A204.1 (cell line): ENCODE measurements around the gene DRICH1.
"Not testable (repeated sequence)": the region's sequence is repeated elsewhere in the genome, so short reads cannot be mapped to it uniquely, and the experiment has no call there.

Experiments used
- FAIRE-seq: peaks from 2 replicates; lab custom pipeline; 2012; peaks lifted over from hg19 to GRCh38; lab: Jason Lieb, UNC

The DRICH1 gene

DNA sequence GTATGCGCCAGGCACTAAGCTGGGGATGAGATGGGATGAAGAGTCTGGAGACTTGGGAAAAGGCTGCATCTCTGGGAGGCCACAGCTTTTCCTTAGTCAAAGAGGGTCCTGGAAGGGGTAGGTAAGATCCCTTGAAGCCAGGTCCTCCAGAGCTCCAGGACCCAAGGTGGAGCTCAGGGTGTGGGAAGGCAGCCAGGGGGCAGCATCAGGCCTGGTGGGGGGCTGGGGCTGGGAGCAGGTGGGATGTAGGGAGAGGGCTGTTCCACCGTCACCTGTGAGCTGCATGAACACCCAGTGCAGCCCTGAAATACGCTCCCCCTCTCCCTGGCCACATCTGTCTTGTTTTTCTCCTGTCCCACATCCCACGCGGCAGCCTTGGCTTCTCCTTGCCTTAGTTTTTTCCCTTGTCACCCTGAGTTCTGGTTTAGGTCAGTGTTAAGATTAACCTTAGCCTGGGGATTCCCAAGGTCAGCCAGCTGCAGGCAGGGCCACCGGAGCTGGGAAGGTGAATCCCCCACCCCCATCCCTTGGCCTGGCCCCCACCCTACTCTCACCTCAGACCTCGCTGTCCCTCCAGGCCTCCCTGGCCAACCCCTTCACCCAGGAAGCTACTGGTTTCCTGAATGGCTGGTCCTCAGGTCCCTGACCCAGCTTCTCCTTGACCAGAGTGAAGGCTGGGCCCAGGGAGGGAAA is 34.4 kb downstream of the DRICH1 start:
- FAIRE-seq = not testable (repeated sequence)

DNA sequence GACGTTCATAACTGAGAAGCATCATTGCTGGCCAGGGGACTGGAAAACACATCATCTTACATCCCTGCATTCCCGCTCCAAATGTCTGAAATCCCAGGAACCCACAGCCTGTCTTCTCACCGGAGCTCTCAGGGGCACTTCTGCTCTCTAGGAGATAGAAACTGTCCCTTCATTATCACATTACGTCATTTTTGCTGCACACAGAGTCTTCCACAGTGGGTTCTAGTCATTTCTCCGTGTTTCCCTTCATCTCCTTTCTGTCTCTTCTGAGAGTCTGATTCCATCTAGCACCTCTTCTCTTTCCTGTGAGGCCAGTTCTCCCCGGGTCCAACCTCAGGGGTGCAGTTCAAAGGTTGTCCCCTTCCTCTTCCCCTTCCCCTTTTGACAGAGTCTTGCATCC is 36.2 kb downstream of the DRICH1 start:
- FAIRE-seq = not testable (repeated sequence)

DNA sequence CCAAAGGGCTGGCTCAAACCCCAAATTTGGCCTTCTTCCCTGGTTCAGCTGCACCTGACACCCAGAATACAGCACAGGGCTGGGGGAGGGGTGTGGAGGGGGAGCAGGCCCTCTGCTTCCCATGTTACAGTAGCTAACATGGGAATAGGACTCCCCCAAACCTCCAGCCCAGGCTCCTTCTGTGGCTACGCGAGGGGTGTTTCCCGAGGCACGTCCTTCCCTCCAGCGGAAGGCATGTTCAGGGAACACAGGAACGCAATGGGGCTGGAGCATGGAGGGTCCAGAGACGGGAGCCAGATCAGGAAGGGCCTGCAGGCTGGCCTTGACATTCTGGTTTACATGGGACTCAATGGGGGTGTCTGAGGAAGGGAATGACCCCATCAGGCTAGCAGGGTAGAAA is 40.3 kb downstream of the DRICH1 start:
- no peak for FAIRE-seq

DNA sequence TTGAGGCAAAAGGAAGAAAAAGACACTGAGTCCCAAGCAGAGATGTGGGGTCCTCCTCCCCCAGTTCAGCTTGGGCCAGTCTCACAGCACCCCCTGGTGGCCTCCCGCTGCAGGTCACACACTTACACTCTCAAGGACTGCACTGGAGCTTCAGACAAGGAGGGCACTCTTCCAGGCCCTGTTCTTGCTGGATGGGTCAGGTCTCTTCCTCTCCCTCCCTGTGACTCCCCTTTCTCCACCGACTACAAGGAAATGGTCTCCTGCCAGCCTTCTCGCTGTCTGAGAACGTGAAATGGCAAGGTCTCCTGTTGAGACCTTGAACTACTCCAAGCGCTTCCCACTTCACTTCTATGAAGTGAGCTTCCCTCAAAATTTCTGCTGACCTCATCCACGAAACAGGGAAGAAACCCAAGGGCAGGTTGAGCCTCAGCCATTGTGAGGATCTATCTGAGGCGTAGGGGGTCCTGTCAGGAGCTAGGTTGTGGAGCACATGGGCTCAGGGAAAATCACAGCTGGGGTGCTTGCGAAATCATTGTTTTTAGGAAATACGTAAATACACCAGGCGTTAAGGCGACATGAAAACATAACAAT is 40.8 kb downstream of the DRICH1 start:
- no peak for FAIRE-seq

DNA sequence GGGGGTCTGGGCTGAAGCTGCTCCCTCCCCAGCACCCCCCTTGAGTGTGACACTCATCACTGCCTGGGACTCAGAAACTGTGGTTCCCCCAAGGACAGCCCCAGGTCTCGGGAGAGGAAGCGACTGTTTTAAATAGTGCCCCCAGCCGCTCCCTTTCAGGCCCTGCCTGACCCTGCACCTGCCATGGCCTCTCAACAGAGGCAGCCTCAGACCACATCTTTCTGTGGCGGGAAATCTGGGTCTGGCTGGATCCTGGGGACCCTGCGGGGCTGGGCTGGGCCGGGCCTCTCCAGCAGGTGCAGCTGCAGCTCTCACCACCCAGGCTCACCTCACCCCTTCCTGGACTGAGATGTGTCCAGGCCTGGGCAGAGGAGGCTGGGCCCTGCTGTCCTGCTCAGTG is 48.3 kb downstream of the DRICH1 start:
- no peak for FAIRE-seq

DNA sequence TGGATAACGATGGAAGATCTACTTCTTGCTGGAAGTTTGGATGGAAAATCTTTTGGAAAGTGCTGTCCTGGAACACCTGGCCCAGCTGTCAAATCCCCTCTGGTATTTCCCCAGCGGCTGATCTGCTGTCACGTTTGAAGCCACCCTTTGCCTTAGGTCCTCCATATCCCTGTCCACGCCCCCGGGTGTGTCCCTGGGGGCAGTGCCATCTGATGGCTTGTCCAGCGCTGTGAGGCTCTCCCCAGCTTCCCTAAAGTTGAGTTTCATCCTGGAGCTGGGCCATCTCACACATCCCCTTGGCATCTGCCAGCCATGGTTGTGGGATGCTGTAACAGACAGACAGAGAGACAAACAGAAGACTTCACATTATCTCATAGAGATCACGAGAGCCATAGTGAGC is 49.0 kb downstream of the DRICH1 start:
- FAIRE-seq = no peak

DNA sequence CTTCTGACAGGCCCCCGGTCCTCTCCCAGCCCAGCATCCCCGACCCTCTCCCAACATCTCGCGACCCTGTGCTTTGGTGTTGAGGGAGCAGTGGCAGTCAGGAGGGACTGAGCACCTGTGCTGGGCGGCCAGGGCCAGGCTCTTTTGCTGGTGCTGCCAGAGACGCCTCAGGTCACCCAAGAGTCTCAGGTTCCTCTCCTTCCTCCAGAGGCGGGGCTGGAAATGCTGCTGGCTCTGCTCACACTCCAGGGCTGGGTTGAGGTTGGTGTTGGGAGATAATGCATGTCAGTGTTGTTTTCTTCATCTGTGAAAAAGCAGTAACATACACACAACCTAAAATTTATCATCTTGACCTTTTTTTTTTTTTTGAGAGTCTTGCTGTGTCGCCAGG is 50.9 kb downstream of the DRICH1 start:
- FAIRE-seq = no peak

DNA sequence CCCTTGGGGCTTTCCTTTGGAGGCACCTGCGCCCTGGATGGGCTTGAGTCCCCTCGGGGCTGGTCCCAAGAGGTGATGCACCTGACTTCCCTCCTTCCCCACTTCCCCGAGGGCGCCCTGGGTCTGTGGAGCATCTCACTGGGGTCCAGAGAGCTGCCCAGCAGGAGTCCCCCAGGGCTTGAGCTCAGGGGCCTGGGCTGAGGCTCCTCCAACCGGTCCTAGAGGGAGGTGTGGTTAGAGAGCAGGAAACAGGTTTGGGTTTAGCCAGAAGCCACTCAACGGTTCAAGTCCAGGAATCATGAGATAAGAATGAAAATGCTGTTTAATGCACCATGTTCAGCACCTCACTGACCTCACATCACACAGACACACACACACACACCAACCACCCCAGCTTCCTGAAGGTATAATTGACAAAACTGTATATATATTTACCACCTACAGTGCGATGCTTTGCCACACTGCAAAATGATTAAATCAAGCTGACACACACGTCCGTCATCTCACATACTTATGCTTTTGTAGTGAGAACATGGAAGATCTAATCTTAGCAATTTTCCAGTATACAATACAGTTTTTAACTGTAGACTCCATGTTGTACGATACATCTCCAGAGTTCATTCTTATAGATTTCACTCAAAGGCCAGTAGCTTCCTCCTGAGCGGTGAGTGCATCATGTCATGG is 51.4 kb downstream of the DRICH1 start:
- no peak for FAIRE-seq

DNA sequence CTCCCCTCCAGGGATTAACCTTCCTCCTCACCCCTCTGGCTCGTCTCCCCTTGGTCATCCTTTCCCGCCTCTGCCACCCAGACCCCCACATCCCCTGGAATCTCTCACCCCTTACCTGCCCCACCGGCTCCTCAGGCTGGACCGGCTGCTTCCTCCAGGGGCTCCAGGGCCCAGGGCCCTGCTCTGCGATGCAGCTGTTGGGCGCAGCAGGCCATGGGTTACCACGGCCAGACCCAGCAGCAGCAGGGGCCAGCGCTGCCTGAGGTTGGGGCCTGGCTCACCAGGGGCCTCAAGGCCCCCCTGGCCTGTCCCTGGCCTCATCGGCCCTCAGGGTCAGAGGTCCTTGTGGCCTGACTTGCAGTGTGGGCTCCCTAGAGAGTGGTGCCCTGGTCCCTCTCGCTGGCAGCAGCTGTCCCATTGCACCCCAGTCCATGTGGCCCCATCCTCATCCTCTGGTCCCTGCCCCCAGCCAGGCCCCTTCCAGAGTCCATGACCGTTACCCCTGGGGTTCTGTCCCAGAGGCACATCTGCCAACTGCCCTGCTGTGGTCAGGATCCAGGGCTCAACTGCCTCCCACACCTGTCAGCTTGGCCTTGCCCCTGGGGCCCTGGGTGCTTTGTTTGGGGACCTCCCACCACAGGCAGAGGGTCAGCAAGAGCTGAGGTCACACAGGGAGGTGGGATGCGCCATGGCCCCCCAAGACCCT is 52.1 kb downstream of the DRICH1 start, which contains the start of gene IGLL1:
Gene IGLL1 (minus strand): TSS at position 421 of the 706 bp plus-strand sequence. CDS start 100 bp downstream, at position 321.
- FAIRE-seq = no peak

DNA sequence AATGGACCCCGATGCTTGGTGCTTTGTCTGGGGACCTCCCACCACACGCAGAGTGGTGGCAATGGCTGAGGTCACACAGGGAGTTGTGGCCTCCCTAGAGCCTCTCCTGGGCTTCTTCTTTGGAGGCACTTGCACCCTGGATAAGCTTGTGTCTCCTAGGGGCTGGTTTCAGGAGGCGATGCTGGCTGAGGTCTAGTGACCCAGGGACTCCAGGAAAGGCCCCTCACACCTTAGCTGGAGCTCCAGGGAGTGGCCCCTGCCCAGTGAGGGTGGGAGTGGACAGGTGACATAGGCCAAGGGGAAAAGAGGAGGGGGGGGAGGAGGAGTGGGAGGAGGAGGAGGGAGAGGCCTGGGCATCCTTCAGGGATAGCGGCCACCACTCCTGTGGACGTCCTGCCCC is 52.8 kb downstream of the DRICH1 start:
- FAIRE-seq = no peak

DNA sequence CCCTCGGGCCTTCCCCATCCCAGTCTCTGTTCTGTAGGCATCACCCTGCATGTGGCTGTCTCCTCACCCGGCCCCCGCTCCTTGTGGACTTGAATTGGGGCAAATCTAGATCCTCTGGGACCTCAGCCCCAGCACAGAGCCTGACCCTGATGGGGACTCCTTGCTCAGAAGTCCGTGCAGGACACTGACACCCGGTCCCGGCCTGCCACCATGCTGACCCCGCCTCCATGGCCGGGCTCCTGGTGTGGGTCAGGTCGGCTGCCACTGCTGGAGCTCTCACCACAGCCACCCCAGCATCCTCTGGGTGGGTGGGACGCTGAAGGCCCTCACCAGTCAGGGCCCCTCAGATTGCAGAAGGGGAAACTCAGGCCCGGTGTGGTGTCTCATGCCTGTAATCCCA is 53.8 kb downstream of the DRICH1 start:
- FAIRE-seq = no peak

DNA sequence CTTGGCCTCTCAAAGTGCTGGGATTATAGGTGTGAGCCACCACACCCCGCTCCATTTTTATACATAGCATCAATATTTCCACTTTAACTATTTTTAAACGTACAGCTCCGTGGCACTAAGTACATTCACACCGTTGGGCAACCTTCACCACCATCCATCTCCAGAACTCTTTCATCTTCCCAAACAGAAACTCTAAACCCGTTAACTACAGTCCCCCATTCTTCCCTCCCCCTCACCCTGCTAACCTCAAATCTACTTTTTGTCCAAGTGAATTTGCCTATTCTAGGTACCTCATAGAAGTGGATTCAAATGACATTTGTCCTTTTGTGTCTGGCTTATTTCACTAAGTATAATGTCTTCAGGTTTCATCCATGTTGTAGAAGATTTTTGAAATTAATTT is 55.4 kb downstream of the DRICH1 start:
- no peak for FAIRE-seq

DNA sequence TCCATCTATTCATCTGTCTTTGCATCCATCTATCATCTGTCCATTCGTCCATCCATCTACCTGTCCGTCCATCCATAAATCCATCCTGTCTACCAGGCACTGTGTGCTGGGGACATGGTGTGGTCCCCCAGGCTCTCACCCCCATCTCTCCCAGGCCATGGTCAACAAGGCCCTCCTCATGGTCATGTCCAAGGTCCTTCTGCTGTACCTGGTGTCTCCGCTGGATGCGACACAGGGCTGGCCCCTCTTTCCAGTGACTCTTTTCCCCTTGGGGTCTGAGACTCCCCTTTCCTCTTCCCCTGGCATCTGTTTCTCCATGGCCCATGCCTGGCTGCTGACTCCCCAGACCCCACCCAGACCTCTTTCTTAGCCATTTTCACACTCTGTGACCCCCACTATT is 56.5 kb downstream of the DRICH1 start:
- no peak for FAIRE-seq

DNA sequence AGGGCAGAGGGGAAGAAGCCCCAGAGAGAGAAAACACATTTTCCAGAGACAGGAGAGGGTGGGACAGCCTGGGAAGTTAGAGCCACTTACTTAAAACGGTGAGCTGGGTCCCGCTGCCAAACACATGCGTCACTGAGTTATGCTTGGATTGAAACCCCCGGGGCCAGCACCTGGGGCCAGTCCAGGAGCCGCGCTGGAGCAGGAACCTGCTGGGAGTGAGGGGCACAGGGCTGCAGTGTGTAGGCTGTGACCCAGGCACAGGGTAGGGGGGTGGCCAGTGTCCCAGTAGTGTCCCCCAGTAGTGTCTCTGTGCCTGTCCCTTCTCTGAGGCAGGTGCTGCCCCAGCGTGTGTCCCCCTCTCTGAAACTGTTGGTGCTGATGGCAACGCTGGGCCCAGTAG is 57.2 kb downstream of the DRICH1 start:
- FAIRE-seq = no peak

DNA sequence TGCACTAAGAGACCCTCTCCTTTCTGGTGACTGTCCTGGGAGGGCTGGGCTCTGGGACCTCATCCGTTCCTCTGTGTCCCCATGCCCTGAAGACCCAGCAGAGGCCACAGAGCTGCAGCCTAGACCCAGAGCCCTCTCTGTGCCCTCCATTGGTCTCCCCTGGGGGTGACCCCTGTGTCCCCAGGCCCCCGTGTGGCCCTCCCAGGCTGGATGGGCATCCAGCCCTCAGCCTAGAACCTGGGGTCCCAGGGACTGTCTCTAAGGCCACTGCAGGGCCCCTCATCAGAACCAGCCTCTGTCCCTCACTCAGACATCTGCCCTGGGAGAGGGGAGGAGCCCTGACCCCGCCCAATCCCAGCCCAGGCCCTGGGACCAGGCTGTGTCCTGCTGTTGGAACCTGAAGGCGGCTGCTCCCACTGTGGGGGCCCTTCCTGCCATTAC is 57.7 kb downstream of the DRICH1 start:
- FAIRE-seq = no peak

DNA sequence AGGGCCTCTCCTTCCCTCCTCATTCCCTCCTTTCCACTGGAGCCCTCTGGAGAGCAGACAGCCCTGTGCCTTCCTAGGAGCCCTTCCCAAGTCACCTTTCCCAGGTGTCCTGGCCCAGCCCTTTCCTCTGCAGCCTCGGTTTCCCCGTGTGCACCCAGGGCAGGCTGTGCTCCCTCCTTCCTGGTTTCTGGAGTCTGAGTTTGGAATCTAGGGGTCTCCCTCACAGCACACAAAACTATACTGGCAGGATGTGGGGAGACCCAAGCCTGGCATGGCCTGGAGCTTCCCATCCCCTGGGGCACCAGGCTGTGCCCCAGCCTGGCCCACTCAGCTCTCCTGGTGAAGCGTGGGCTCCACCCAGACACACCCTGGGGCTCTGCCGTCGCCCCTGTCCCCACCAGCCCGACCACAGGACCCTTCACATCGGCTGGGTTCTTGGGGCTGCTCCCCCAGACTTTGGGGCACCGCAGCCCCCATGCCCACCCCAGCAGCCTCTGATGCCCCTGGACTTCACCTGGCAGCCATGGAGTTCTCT is 58.4 kb downstream of the DRICH1 start:
- FAIRE-seq = not testable (repeated sequence)

DNA sequence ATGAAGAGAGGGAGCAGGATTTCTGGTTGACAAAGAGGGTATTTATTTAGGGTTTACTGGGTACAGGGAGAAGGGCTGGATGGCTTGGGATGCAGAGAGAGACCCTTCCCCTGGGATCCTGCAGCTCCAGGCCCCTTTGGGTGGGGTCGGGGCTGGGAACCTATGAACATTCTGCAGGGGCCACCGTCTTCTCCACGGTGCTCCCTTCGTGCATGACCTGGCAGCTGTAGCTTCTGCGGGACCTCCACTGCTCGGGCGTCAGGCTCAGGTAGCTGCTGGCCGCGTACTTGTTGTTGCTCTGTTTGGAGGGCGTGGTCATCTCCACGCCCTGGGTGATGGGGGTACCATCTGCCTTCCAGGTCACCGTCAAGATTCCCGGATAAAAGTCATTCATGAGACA is 59.0 kb downstream of the DRICH1 start:
- FAIRE-seq = not testable (repeated sequence)

DNA sequence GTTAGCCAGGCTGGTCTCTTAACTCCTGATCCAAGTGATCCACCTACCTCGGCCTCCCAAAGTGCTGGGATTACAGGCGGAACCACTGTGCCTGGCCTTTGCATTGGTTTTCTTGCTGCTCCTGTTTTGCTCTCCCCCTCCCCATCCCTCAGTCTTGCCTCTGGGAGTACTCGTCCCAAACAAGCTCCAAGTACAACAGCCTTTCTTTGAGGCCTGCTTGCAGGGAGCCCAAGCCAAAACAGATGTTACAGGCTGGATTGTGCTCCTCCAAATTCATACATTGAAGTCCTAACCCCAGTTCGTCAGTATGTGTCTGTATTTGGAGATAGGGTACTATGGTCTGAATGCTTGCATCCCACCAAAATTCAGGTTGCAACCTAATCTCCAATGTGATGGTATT is 60.6 kb downstream of the DRICH1 start:
- no peak for FAIRE-seq

DNA sequence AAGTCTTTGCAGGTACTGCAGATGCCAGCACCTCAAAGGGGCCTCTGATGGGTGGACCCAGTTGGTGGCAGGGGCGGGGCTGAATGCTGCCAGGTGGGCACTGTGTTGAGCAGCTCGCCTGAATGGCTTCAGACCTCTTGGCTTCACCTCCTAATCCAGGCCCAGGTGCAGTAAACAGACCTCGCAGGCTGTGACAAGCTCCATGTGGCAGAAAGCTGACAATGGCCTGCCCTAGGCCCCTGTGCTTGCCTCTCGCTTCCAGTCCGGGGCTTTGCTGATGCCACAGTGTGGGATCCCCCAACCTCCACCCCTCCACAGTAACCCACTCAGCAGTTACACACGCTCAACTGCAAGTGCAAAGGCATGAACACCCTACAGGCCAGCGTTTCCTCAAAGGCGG is 61.4 kb downstream of the DRICH1 start:
- no peak for FAIRE-seq

DNA sequence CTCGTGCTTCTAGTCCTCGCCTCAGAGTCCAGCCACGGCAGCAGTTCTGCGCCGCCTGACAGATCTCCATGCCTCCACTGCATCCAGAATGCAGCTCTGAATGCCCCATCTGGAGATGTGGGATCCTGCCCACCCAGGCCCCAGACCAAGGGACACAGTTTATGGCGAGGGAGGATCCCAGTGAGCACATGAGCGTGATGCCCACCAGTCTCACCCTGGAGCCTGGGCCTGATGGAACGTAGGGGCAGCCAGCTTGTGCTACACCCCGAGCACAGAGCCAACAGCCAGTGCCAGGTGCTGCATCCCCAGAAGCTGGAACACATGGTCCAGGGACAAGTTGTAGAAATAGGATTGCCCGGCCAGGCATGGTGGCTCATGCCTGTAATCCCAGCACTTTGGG is 62.4 kb downstream of the DRICH1 start:
- FAIRE-seq = no peak

DNA sequence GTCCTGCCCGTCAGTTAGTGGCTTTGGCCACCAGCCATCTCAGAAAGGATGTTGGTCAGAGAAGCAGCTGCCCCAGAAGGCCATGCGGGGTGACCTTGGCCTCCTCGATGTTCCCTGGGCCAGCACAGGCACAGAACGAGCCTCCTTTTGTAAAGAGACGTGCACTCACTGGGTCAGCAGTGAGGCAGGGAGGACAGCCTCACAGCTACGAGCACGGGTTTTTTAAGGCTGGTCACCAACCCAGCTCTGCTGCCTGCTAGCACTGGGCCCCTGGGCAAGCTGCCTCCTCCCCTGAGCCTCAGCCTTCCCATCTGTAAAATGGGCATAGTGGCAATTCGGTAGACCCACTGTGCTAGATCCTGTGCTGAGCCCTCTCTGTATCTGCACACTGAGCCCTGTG is 62.8 kb downstream of the DRICH1 start:
- FAIRE-seq = no peak

DNA sequence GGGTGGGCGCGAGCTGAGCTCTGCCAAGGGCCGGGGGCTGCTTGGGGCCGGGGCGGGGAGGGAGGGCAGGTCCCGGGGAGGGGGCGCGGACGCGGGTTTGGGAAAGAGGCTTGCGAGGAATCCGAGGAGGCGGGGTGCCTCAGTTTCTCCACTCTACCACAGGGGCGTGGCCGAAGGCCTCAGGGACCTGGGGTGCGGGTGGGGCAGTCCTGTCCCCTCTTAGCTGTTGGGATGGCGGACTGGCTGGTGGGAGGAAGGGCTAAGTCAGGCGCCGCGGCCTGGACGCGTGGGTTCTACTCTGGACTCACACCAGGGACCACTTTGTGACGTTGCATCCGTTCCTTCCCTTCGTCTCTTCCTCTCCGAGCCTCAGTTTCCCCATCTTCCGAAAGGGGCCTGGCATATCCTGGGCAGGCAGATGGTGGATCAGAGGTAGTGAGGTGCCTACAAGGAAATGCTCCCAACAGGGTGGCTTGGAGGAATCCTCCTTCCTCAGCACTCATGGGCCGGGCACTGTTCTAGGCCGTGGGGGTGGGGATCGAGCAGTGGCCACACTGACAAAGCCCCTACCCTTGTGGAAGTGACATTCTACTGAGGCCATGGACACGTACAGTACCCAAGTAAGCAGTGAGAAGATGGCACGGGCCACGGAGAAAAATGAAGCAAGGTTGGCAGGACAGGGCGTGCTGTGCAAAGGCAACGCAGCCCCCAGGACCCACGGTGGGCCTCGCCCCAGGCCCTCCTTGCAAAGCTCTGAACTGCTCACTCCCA is 65.2 kb downstream of the DRICH1 start:
- FAIRE-seq = no peak
